SK-N-SH (cell line): ENCODE data around the gene MRGPRG. TPM values are rescaled to one million over a fixed set of nuclear protein-coding genes. Genes with fewer than 3 reads are reported as not detected.

ENCODE experiments used
- CTCF ChIA-PET: fragments of 300-600, 350-600 bp; formaldehyde crosslinking; extraction: SDS; loops from one replicate; lab custom pipeline; 2021; lab: Yijun Ruan, JAX
- POLR2A ChIA-PET: fragments of 350-600 bp; sonication (Branson Sonifier 250); formaldehyde crosslinking; extraction: SDS; loops from one replicate; lab custom pipeline; 2020; ENCODE audit warnings: antibody characterized with exemption, inconsistent platforms; lab: Yijun Ruan, JAX
- DNase-seq: peaks from one replicate; pipeline ENCODE4 v3.0.0; 2012
- H2AFZ ChIP-seq: fragments of 200-600 bp; sonication (generic); 2 replicates; pipeline ENCODE4 v1.8.1; 2016; ENCODE audit warnings: antibody characterized with exemption, mild to moderate bottlenecking, low read depth
- H3F3A ChIP-seq: fragments of 200-600 bp; sonication (generic); replicated peaks from 2 replicates; pipeline ENCODE3; 2016; ENCODE audit warnings: antibody characterized with exemption, mild to moderate bottlenecking; ENCODE audit not compliant: insufficient read depth
- H3K27ac ChIP-seq, 2 experiments: fragments of 200-500 bp in 1 of 2; fragments of 200-600 bp in 1 of 2; sonication (Bioruptor generic) in 1 of 2; sonication (generic), shearing (Covaris generic) in 1 of 2; 2 replicates each; pipeline versions ENCODE4 v1.5.1 to v1.6.1; 2014 to 2016; ENCODE audit warnings: low read depth in 2 of 2, inconsistent platforms in 1 of 2, low read length in 1 of 2, mild to moderate bottlenecking in 1 of 2, mixed read lengths in 1 of 2
- H3K27me3 ChIP-seq: fragments of 200-600 bp; sonication (generic), shearing (Covaris generic); 2 replicates; pipeline ENCODE4 v1.6.1; 2016; ENCODE audit warnings: mixed run types; ENCODE audit not compliant: insufficient read depth
- H3K36me3 ChIP-seq, 2 experiments: fragments of 200-500 bp in 1 of 2; fragments of 200-600 bp in 1 of 2; sonication (Bioruptor generic) in 1 of 2; sonication (generic) in 1 of 2; replicated peaks in 1 of 2; 2 replicates each; pipeline versions ENCODE3 to v1.5.1; 2014 to 2016; ENCODE audit warnings: low read length in 1 of 2, mild to moderate bottlenecking in 1 of 2; ENCODE audit not compliant: insufficient read depth in 2 of 2, control insufficient read depth in 1 of 2
- H3K4me1 ChIP-seq, 2 experiments: fragments of 200-500 bp in 1 of 2; fragments of 200-600 bp in 1 of 2; sonication (Bioruptor generic) in 1 of 2; sonication (generic), shearing (Covaris generic) in 1 of 2; 2 replicates each; pipeline versions ENCODE4 v1.5.1 to v1.6.1; 2014 to 2016; ENCODE audit warnings: low read depth in 1 of 2, low read length in 1 of 2, mixed run types in 1 of 2; ENCODE audit not compliant: insufficient read depth in 2 of 2, control insufficient read depth in 1 of 2
- H3K4me2 ChIP-seq: fragments of 200-600 bp; sonication (generic), shearing (Covaris generic); 2 replicates; pipeline ENCODE4 v1.6.1; 2017; ENCODE audit warnings: mixed run types
- H3K4me3 ChIP-seq, 2 experiments: fragments of 200-500 bp in 1 of 2; fragments of 200-600 bp in 1 of 2; sonication (Bioruptor generic) in 1 of 2; sonication (generic), shearing (Covaris generic) in 1 of 2; 2 replicates each; pipeline versions ENCODE4 v1.5.1 to v1.8.1; 2014 to 2016; ENCODE audit warnings: low read depth in 2 of 2, inconsistent platforms in 1 of 2, low read length in 1 of 2, mild to moderate bottlenecking in 1 of 2, mixed read lengths in 1 of 2, moderate library complexity in 1 of 2
- H3K79me2 ChIP-seq: fragments of 200-600 bp; sonication (generic); 2 replicates; pipeline ENCODE4 v1.8.1; 2017; ENCODE audit warnings: mild to moderate bottlenecking; ENCODE audit not compliant: insufficient read depth
- H3K9ac ChIP-seq: fragments of 200-600 bp; sonication (generic); 2 replicates; pipeline ENCODE4 v1.6.1; 2017; ENCODE audit warnings: mixed run types
- H3K9me2 ChIP-seq: fragments of 200-600 bp; sonication (generic); 2 replicates; pipeline ENCODE4 v1.6.1; 2017; ENCODE audit warnings: mixed run types
- H3K9me3 ChIP-seq: fragments of 200-600 bp; sonication (generic); 2 replicates; pipeline ENCODE4 v1.6.1; 2017; ENCODE audit warnings: mixed run types, mild to moderate bottlenecking, moderate library complexity
- H4K20me1 ChIP-seq: fragments of 200-600 bp; sonication (generic); 2 replicates; pipeline ENCODE4 v1.6.1; 2017; ENCODE audit warnings: mild to moderate bottlenecking, mixed run types; ENCODE audit not compliant: insufficient read depth
- EP300 ChIP-seq, 2 experiments: IDR thresholded peaks; 2 replicates each; pipeline versions ENCODE4 v1.4.0 to v1.6.1; 2012; ENCODE audit warnings: borderline replicate concordance in 1 of 2, low read depth in 1 of 2, low read length in 1 of 2
- EZH2phosphoT487 ChIP-seq: fragments of 200-600 bp; sonication (generic); IDR thresholded peaks from 2 replicates; pipeline ENCODE4 v1.6.1; 2017; ENCODE audit warnings: low read depth, mixed run types, mild to moderate bottlenecking, antibody characterized with exemption, moderate library complexity, borderline replicate concordance
- FOSL2 ChIP-seq: IDR thresholded peaks from 2 replicates; pipeline ENCODE4 v1.4.0; 2012; ENCODE audit warnings: low read depth, mild to moderate bottlenecking, moderate library complexity, borderline replicate concordance
- FOXJ3 ChIP-seq: sonication (generic); formaldehyde crosslinking; IDR thresholded peaks from 2 replicates; pipeline ENCODE4 v1.5.1; 2020; ENCODE audit warnings: mild to moderate bottlenecking, missing genetic modification reagents
- GABPA ChIP-seq: IDR thresholded peaks from 2 replicates; pipeline ENCODE4 v1.4.0; 2012; ENCODE audit warnings: low read depth, mild to moderate bottlenecking
- GATA2 ChIP-seq: sonication (generic); formaldehyde crosslinking; IDR thresholded peaks from 2 replicates; pipeline ENCODE4 v1.5.0; 2020; ENCODE audit warnings: mild to moderate bottlenecking, missing genetic modification reagents
- MAX ChIP-seq: IDR thresholded peaks from 2 replicates; pipeline ENCODE4 v1.4.0; 2012; ENCODE audit warnings: low read depth
- MEF2A ChIP-seq: IDR thresholded peaks from 2 replicates; pipeline ENCODE4 v1.4.0; 2012; ENCODE audit warnings: low read depth, borderline replicate concordance
- NFIC ChIP-seq: IDR thresholded peaks from 2 replicates; pipeline ENCODE4 v1.4.0; 2012; ENCODE audit warnings: borderline replicate concordance
- NRF1 ChIP-seq: IDR thresholded peaks from 2 replicates; pipeline ENCODE4 v1.6.1; 2012; ENCODE audit warnings: low read depth, mild to moderate bottlenecking, low read length
- PBX3 ChIP-seq: IDR thresholded peaks from 2 replicates; pipeline ENCODE4; 2012
- RXRA ChIP-seq: IDR thresholded peaks from 2 replicates; pipeline ENCODE4 v1.4.0; 2012; ENCODE audit warnings: low read depth, mild to moderate bottlenecking, borderline replicate concordance
- SIN3A ChIP-seq: IDR thresholded peaks from 2 replicates; pipeline ENCODE4 v1.6.1; 2012; ENCODE audit warnings: low read depth, mild to moderate bottlenecking, low read length, moderate library complexity, borderline replicate concordance
- SMC3 ChIP-seq: IDR thresholded peaks from 2 replicates; pipeline ENCODE4 v1.6.1; 2012; ENCODE audit warnings: low read depth, low read length, improper control_type of control experiment
- TAF1 ChIP-seq: IDR thresholded peaks from 2 replicates; pipeline ENCODE4 v1.6.1; 2012; ENCODE audit warnings: low read depth, mild to moderate bottlenecking, low read length, moderate library complexity, borderline replicate concordance
- USF2 ChIP-seq: fragments of 150-350 bp; IDR thresholded peaks from 2 replicates; pipeline ENCODE4 v1.6.1; 2017; ENCODE audit warnings: antibody characterized with exemption, low read length, low read depth, borderline replicate concordance
- YY1 ChIP-seq: IDR thresholded peaks from 2 replicates; pipeline ENCODE4 v1.4.0; 2012; ENCODE audit warnings: low read depth, mild to moderate bottlenecking
- WGBS: methylation state at CpG from one replicate; pipeline ENCODE4 v1.1.6; 2017; ENCODE audit warnings: low lambda C conversion rate; 5-methylcytosine and 5-hydroxymethylcytosine counted together
- polyA plus RNA-seq, 3 experiments: library from polyadenylated mRNA; depleted of rRNA; stranded (reverse); fragments of >200 nt; gene quantifications; 2 replicates each; pipeline ENCODE4 v1.2.3, GENCODE V29; 2012
- TF ChIP-seq, protein P1 (sequence below): IDR thresholded peaks from 2 replicates; pipeline ENCODE4 v1.4.0; 2012; ENCODE audit warnings: low read depth, borderline replicate concordance
- TF ChIP-seq, protein P2 (sequence below): fragments of 200-600 bp; sonication (generic); IDR thresholded peaks from 2 replicates; pipeline ENCODE4 v1.6.1; 2017; ENCODE audit warnings: antibody characterized with exemption, mild to moderate bottlenecking, moderate library complexity

Gene MRGPRG
- polyA plus RNA-seq, 1 of the 3 experiments (the other 2 are of a cell fraction): not detected

DNA sequence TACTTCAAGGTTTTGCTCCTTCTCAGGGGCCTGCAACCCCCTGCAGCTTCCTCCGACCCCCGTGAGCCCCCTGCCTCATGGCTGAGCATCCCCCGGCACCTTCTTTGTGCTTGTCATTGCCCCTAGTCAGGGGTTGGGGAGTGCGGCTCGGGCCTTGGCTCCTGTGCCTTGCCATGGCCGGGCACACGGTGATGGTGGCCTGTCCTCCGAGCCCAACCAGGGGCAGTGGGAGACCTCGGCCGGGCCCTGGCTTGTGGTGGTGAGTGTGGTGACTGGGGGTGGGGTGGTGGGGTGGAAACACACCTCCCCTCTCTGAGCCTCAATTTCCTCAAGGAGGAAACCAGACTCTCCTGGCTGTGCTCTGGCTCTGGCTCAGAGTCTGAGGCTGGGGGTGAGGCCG, 1.5 kb upstream of the MRGPRG start:
- POLR2A ChIA-PET: no interaction called here
- CTCF ChIA-PET: interaction anchor here (0.8 to 3.9 kb wide), 4 partner anchors 8 to 183 kb away, joined by 3 to 27 read pairs (median 9); no protein-coding TSS in a partner anchor
- Histone ChIP-seq H3K9me2 (no peaks in the 10 kb centered on the region), H3K9me3 (no peaks in the 10 kb centered on the region), H3K9ac (no peak overlapping the region), H3F3A (no peaks in the 10 kb centered on the region), H3K4me2 (no peak overlapping the region), H3K27me3 (no peaks in the 10 kb centered on the region), H3K4me1 (no peaks in the 10 kb centered on the region; a peak in 1 of 4 replicates), H2AFZ (no peak overlapping the region), H3K4me3 (no peak overlapping the region), H3K79me2 (no peaks in the 10 kb centered on the region), H4K20me1 (no peaks in the 10 kb centered on the region), H3K36me3 (no peaks in the 10 kb centered on the region), H3K27ac (no peak overlapping the region)
- 49% methylated on average over 4 of the region's 11 CpGs for WGBS
- peak; percentile 23 for DNase-seq
- no peak for TF ChIP-seq FOXJ3 (CRISPR knock-in tag)
- TF ChIP-seq FOSL2: no peak
- no peak for TF ChIP-seq SIN3A
- TF ChIP-seq, protein P1, sequence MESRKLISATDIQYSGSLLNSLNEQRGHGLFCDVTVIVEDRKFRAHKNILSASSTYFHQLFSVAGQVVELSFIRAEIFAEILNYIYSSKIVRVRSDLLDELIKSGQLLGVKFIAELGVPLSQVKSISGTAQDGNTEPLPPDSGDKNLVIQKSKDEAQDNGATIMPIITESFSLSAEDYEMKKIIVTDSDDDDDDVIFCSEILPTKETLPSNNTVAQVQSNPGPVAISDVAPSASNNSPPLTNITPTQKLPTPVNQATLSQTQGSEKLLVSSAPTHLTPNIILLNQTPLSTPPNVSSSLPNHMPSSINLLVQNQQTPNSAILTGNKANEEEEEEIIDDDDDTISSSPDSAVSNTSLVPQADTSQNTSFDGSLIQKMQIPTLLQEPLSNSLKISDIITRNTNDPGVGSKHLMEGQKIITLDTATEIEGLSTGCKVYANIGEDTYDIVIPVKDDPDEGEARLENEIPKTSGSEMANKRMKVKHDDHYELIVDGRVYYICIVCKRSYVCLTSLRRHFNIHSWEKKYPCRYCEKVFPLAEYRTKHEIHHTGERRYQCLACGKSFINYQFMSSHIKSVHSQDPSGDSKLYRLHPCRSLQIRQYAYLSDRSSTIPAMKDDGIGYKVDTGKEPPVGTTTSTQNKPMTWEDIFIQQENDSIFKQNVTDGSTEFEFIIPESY: no peak
- no peak for TF ChIP-seq YY1
- TF ChIP-seq SMC3: no peak
- no peak for TF ChIP-seq NRF1
- no peak for TF ChIP-seq EZH2phosphoT487
- no peak for TF ChIP-seq TAF1
- TF ChIP-seq NFIC: no peak
- TF ChIP-seq EP300 (IDR thresholded peaks at IDR 0.05; ENCODE audit: borderline replicate concordance in 1 of 2, low read depth in 1 of 2, low read length in 1 of 2): no peak
- TF ChIP-seq GABPA: no peak
- TF ChIP-seq RXRA: no peak
- TF ChIP-seq MEF2A: no peak
- TF ChIP-seq GATA2 (CRISPR knock-in tag): no peak
- TF ChIP-seq PBX3: no peak
- TF ChIP-seq, protein P2, sequence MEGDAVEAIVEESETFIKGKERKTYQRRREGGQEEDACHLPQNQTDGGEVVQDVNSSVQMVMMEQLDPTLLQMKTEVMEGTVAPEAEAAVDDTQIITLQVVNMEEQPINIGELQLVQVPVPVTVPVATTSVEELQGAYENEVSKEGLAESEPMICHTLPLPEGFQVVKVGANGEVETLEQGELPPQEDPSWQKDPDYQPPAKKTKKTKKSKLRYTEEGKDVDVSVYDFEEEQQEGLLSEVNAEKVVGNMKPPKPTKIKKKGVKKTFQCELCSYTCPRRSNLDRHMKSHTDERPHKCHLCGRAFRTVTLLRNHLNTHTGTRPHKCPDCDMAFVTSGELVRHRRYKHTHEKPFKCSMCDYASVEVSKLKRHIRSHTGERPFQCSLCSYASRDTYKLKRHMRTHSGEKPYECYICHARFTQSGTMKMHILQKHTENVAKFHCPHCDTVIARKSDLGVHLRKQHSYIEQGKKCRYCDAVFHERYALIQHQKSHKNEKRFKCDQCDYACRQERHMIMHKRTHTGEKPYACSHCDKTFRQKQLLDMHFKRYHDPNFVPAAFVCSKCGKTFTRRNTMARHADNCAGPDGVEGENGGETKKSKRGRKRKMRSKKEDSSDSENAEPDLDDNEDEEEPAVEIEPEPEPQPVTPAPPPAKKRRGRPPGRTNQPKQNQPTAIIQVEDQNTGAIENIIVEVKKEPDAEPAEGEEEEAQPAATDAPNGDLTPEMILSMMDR: no peak
- no peak for TF ChIP-seq MAX
- no peak for TF ChIP-seq USF2
